DND-41 (cell line): ENCODE results near the gene PEA15.

Experiments used
- ATAC-seq: fragments of 200-7000 bp; cut with Tn5 transposase; 3 replicates; pipeline ENCODE4 v1.9.1; 2021; ENCODE audit warnings: low read depth; ENCODE audit not compliant: insufficient read depth
- DNase-seq: peaks from one replicate; pipeline ENCODE4 v3.0.0-alpha.2; 2020
- H2AFZ ChIP-seq: 2 replicates; pipeline ENCODE4 v1.6.0; 2012; ENCODE audit warnings: low read depth, low read length
- H3K27ac ChIP-seq: 2 replicates; pipeline ENCODE4 v1.5.1; 2012; ENCODE audit warnings: low read length, inconsistent platforms
- H3K27me3 ChIP-seq: fragments of 200-600 bp; sonication (generic); 2 replicates; pipeline ENCODE4 v1.6.0; 2012; ENCODE audit warnings: low read length, mild to moderate bottlenecking, inconsistent platforms; ENCODE audit not compliant: insufficient read depth, poor library complexity
- H3K36me3 ChIP-seq: 2 replicates; pipeline ENCODE4 v1.5.1; 2012; ENCODE audit warnings: low read length, inconsistent platforms; ENCODE audit not compliant: insufficient read depth
- H3K4me1 ChIP-seq: 2 replicates; pipeline ENCODE4 v1.5.1; 2012; ENCODE audit warnings: mild to moderate bottlenecking, low read length; ENCODE audit not compliant: insufficient read depth
- H3K4me2 ChIP-seq: 2 replicates; pipeline ENCODE4 v1.6.0; 2012; ENCODE audit warnings: mild to moderate bottlenecking, moderate library complexity, low read length, inconsistent platforms; ENCODE audit not compliant: insufficient read depth
- H3K4me3 ChIP-seq, 2 experiments: fragments of 200-600 bp in 1 of 2; shearing (Covaris generic) in 1 of 2; 2 replicates each; pipeline ENCODE4 v1.5.1; 2012 to 2016; ENCODE audit warnings: inconsistent platforms in 2 of 2, low read length in 2 of 2, mild to moderate bottlenecking in 2 of 2, low read depth in 1 of 2, moderate library complexity in 1 of 2
- H3K79me2 ChIP-seq: 2 replicates; pipeline ENCODE4 v1.6.0; 2012; ENCODE audit warnings: low read length, inconsistent platforms; ENCODE audit not compliant: insufficient read depth
- H3K9ac ChIP-seq: 2 replicates; pipeline ENCODE4 v1.6.0; 2012; ENCODE audit warnings: low read depth, mild to moderate bottlenecking, inconsistent platforms, low read length, moderate library complexity
- H3K9me3 ChIP-seq: 2 replicates; pipeline ENCODE4 v1.5.1; 2012; ENCODE audit warnings: low read length, moderate library complexity, mild to moderate bottlenecking, inconsistent platforms; ENCODE audit not compliant: insufficient read depth, severe bottlenecking
- H4K20me1 ChIP-seq: 2 replicates; pipeline ENCODE4 v1.6.0; 2012; ENCODE audit warnings: low read length; ENCODE audit not compliant: insufficient read depth
- EZH2 ChIP-seq: IDR thresholded peaks from 3 replicates; pipeline ENCODE4 v1.6.1; 2012; ENCODE audit warnings: borderline replicate concordance, low read depth, mild to moderate bottlenecking, moderate library complexity, low read length, inconsistent platforms; ENCODE audit not compliant: severe bottlenecking
- TF ChIP-seq, protein P1 (sequence below): IDR thresholded peaks from 2 replicates; pipeline ENCODE4 v1.5.1; 2012; ENCODE audit warnings: borderline replicate concordance, low read length, moderate library complexity, mild to moderate bottlenecking; ENCODE audit not compliant: poor library complexity, severe bottlenecking; ENCODE audit errors: extremely low read depth

PEA15 gene

DNA sequence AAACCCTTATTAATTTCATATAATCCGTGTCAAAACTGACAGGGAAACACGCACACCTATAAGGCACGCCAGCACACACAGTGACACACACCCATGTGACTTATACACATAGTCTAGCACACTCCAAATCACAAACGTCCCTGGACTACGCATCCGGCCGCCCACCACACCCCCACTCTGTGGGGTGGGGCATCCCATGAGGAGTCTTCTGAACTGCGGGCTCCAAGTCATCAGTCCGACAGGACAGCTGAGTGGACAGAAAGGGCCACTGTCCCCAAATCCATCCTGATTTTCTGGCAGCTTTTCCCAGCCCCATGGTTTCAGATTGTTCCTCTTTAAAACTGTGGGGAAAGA is 829 bp downstream of the PEA15 start:
- Histone ChIP-seq H3K9me3 (no peaks in the 10 kb centered on the region), H3K4me2 (peak overlapping the region; percentile 93), H3K4me1 (peaks cover 23% of the 10 kb centered on the region), H3K4me3 (peak overlapping the region; percentile 79 to 96; a peak in 3 of 4 replicates), H4K20me1 (peaks cover 16% of the 10 kb centered on the region; the same call in 1 of the 2 replicates), H3K36me3 (peaks cover 25% of the 10 kb centered on the region), H3K9ac (peak overlapping the region; percentile 94), H3K27ac (peak overlapping the region; percentile 83), H3K79me2 (peaks cover 19% of the 10 kb centered on the region), H2AFZ (peak overlapping the region; percentile 92), H3K27me3 (no peaks in the 10 kb centered on the region)
- ATAC-seq (peak; percentile 57), DNase-seq (peak; percentile 34)
- TF ChIP-seq, protein P1, sequence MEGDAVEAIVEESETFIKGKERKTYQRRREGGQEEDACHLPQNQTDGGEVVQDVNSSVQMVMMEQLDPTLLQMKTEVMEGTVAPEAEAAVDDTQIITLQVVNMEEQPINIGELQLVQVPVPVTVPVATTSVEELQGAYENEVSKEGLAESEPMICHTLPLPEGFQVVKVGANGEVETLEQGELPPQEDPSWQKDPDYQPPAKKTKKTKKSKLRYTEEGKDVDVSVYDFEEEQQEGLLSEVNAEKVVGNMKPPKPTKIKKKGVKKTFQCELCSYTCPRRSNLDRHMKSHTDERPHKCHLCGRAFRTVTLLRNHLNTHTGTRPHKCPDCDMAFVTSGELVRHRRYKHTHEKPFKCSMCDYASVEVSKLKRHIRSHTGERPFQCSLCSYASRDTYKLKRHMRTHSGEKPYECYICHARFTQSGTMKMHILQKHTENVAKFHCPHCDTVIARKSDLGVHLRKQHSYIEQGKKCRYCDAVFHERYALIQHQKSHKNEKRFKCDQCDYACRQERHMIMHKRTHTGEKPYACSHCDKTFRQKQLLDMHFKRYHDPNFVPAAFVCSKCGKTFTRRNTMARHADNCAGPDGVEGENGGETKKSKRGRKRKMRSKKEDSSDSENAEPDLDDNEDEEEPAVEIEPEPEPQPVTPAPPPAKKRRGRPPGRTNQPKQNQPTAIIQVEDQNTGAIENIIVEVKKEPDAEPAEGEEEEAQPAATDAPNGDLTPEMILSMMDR: no peak
- TF ChIP-seq EZH2: no peak

DNA sequence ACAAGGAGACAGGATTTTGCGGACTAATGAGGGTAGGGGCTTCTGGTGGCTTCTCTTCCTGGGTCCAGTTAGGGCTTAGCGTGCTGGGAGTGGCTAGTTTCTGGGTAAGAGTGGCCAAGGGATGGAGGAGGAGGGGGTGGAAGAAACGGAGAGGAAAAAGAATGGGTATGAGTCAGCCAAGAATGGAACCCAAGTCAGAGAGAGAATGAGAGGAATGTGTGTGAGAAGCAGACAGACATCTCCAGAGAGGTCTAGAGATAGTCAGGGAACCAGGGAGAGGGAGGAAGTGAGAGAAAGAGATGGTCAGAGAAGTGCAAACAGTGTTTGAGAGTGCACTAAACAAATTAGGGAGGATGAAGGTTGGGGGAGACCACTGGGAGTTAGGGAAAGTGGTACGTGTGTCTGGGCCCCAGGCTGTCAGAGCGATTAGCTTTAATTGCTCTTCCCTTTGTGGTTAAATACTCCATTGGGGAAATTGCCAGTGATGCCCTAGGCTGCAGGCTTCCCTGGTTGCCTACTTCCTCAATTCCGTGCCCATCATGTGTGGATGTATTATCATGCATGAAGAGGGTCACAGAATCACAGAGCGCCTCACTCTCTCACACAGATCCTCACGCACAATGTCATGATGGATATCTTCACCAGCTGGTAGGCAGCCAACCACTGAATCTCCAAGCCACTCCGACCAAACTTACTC is 1.4 kb downstream of the PEA15 start:
- Histone ChIP-seq H3K27ac (peak overlapping the region; percentile 25; the same call in 1 of the 2 replicates), H3K4me1 (peaks cover 23% of the 10 kb centered on the region), H3K4me2 (peak overlapping the region; percentile 93), H3K27me3 (no peaks in the 10 kb centered on the region), H3K9me3 (no peaks in the 10 kb centered on the region), H3K79me2 (peaks cover 19% of the 10 kb centered on the region), H4K20me1 (peaks cover 21% of the 10 kb centered on the region; the same call in 1 of the 2 replicates), H3K4me3 (peak overlapping the region; percentile 79 to 96; a peak in 3 of 4 replicates), H2AFZ (no peak overlapping the region), H3K36me3 (peaks cover 29% of the 10 kb centered on the region), H3K9ac (peak overlapping the region; percentile 94)
- TF ChIP-seq, protein P1: no peak
- TF ChIP-seq EZH2: no peak
- DNase-seq (no peak), ATAC-seq (no peak)

DNA sequence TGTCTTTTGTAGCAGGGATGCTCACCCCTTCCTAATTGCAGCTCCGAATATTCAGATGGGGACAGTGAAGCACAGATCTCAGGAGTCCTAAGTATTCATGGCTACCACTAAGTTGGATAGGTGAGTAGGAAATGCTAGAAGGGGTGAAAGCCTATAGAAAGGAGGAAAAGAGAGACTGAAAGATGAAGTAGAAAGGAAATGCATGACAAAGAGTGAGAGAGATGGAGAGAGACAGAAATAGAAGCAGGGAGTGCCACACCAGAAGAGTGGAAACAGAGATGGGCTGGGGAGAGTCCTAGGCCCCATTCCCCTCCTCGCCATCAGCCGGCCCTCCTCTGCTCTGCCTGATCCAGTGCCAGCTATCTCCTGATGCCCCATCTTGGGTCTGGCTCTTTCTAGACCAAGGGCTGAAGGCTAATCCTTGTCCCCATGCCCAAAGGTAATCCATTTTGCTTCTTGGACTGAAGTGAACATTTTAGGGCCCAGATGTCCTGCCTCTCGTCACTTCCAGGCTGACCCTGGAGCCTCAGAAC is 2.0 kb downstream of the PEA15 start:
- peak overlapping the region; percentile 93; the same call in 1 of the 2 replicates for H3K4me2 ChIP-seq
- no peak overlapping the region for H2AFZ ChIP-seq
- peaks cover 23% of the 10 kb centered on the region for H3K4me1 ChIP-seq
- DNase-seq (no peak), ATAC-seq (no peak)
- H3K79me2 ChIP-seq: peaks cover 19% of the 10 kb centered on the region
- no peak overlapping the region for H3K4me3 ChIP-seq
- no peak overlapping the region for H3K27ac ChIP-seq
- H4K20me1 ChIP-seq: peaks cover 21% of the 10 kb centered on the region; the same call in 1 of the 2 replicates
- no peaks in the 10 kb centered on the region for H3K9me3 ChIP-seq
- H3K36me3 ChIP-seq: peaks cover 33% of the 10 kb centered on the region
- H3K27me3 ChIP-seq: no peaks in the 10 kb centered on the region
- no peak overlapping the region for H3K9ac ChIP-seq
- TF ChIP-seq EZH2: no peak
- TF ChIP-seq, protein P1: no peak
